ENCODE measurements around the gene CACNG4. TPM values are rescaled to one million over a fixed set of nuclear protein-coding genes. Genes with fewer than 3 reads are reported as not detected.

Gene CACNG4
- total RNA-seq, 1 donor from 2014 or later, result 0.36 TPM

- ATAC-seq, result no peak
- intact Hi-C loops (cut with DNase I), result no loop called here
- DNase-seq (ENCODE audit: low spot score), result no peak
Observed at GRCh38 chr17:66995944-66996343, 31.4 kb downstream of the CACNG4 start.

DNA sequence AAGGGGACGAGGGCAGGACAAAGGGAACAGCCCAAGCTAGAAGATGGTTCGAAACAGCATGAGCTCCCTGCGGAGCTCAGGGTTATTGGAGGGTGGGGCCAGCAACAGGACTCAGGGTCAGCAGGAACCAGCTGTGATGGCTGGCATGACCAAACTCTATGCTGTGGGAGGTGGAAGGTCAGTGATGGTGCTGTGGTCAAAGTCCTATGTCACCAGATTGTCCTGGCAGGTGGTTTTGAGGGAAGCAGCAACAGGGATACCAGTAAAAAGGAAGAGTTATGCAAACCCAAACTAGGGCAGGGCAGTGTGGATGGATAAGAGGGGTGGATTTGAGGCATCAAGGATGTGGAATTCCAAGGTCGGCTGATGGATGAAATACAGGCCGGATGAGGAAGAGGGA lies 32.4 kb downstream of the CACNG4 start:
- DNase-seq (ENCODE audit: low spot score) (no peak), ATAC-seq (no peak)
- intact Hi-C loops (cut with DNase I), result no loop called here

GRCh38 chr17:67003231-67003630 lies 38.7 kb downstream of the CACNG4 start:
- intact Hi-C loops (cut with DNase I), result no loop called here
- no peak for ATAC-seq
- DNase-seq (ENCODE audit: low spot score), result no peak

- intact Hi-C loops (cut with DNase I), result no loop called here
- DNase-seq (ENCODE audit: low spot score) (no peak), ATAC-seq (no peak)
Observed at GRCh38 chr17:67004181-67004580, 39.7 kb downstream of the CACNG4 start.

DNA sequence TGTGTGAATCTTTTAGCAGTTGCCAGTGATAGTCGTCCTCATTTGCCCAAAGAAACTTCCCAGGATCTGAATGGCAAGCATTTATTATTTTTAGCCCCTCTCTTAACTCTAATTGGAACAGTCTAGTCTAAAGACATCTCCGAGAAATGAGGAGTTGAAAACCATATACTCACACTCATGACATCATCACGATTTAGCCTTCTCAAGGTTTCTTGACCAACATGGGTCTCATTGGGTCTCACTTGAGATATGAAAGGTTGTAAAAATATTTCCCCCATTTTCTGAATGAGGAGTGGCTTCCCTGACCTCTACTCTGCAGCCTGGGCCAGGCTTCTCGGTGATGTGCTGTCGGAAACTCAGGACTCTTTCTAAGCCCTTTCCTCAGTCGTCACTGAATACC lies 42.8 kb downstream of the CACNG4 start:
- no peak for ATAC-seq
- intact Hi-C loops (cut with DNase I), result no loop called here

GRCh38 chr17:67008101-67008500 lies 43.6 kb downstream of the CACNG4 start:
- DNase-seq (ENCODE audit: low spot score), result no peak
- no peak for ATAC-seq
- intact Hi-C loops (cut with DNase I), result no loop called here

More for the DNA sequence above, 42.8 kb downstream of the CACNG4 start:
- no peak for DNase-seq (ENCODE audit: low spot score)

- ATAC-seq (no peak), DNase-seq (ENCODE audit: low spot score) (no peak)
- intact Hi-C loops (cut with DNase I), result no loop called here
Observed at GRCh38 chr17:67011527-67012175, 47.1 kb downstream of the CACNG4 start.

DNA sequence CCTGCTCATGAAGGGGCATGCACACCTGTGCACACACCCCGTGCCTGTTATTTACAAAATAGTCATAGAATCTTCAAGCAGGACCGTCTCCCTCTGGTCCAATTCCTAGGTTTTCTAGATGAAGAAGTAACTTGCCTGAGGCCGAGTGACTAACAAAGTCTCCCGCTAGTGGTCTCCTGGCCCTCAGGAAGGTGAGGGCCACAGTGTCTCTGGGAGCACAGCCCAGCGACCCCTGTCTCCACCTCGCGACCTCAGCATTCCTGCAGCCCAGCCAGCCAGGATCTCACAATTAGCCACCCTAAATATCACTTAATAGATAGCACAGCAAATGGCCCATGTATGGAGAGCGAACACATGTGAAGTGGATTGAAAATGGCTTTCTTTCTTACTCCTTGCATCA lies 49.4 kb downstream of the CACNG4 start:
- DNase-seq (ENCODE audit: low spot score), result no peak
- ATAC-seq, result no peak
- intact Hi-C loops (cut with DNase I), result no loop called here

DNA sequence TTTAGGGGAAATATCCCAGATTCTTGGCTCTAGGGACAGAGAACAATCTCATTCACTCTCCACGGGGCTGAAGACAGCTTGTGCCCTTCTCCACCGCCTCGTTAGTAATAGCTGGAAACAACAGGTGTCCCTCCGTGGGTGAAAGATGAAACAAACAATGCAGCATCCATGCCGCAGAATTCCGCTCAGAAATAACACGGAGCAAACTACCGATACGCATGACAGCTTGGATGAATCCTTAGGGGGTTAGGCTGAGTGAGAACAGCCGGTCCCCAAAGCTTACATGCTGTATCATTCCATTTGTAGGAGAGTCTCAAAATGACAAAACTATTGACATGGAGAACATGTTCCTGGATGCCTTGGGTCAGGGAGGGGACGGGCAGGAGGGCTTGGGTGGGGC lies 50.5 kb downstream of the CACNG4 start:
- no peak for DNase-seq (ENCODE audit: low spot score)
- intact Hi-C loops (cut with DNase I), result no loop called here
- no peak for ATAC-seq

- ATAC-seq (no peak), DNase-seq (ENCODE audit: low spot score) (no peak)
- intact Hi-C loops (cut with DNase I), result no loop called here
Observed at GRCh38 chr17:67016039-67016762, 51.7 kb downstream of the CACNG4 start.

GRCh38 chr17:67017910-67018309 lies 53.4 kb downstream of the CACNG4 start:
- ATAC-seq (no peak), DNase-seq (ENCODE audit: low spot score) (no peak)
- intact Hi-C loops (cut with DNase I), result no loop called here

DNA sequence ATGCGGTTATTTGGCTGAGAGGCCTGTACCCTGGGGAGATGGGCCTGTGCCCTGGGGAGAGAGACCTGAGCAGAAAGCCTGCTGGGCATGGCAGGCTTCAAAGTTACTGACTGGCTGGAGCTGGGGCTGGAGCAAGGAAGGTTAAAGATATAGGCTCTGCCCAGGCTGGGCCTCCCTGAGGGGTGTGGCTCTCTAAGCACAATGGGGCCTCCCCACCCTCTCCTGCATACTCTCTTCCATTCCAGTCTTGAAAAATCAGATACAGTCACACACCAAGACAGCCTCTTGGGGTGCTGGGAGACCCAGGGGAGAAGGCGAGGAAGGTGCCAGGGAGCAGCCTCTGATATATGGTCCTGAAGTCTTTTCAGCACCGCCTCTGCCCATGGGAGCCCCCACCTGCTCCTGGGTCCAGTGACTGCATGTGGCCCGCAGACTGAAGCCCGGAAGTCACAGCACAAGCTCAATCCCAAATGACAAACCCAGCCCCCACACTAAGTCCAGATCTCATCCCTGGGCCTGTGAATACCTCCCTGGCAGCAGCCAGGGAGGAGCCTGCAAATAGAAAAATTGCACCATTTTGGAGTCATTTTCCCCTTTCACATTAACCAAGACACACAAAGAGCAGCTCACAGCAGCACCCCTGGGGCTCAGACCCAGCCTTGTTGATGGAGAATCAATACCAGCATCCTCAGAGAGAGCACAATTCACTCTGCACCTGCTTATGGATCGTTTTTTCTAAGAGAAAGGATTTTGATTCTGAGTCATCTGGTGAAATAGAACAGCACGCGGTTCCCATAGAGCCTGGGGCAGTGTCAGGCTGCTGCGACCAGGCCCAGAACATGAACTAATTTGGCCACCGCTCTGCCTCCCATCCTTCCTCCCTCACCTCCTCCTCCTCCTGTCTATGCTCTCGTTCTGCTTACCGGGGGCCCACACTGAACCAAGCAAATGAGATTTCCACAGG lies 54.2 kb downstream of the CACNG4 start:
- intact Hi-C loops (cut with DNase I), result no loop called here
- ATAC-seq, result no peak
- no peak for DNase-seq (ENCODE audit: low spot score)

DNA sequence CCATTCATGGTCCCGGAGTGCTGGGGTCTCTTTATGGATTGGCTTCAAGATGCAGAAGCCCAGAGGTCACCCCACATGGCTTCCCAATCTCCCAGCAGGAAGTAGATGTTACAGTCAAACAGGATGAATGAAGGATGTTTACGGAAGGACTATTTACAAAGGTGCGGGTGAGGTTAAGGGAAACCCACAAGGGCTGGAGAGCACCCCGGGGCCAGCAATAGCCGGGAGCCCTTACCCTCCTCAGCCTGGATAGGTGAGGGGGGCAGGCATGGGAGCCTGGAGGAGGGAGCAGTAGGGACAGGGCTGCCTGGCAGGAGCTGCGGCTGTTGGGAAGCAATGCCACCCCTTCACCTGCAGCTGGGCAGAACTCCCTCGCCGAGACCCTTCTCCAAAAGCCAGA lies 55.3 kb downstream of the CACNG4 start:
- DNase-seq (ENCODE audit: low spot score) (no peak), ATAC-seq (peak; percentile 25)
- intact Hi-C loops (cut with DNase I), result no loop called here

GRCh38 chr17:67020293-67020766 lies 55.8 kb downstream of the CACNG4 start:
- DNase-seq (ENCODE audit: low spot score), result no peak
- intact Hi-C loops (cut with DNase I), result no loop called here
- ATAC-seq, result peak; percentile 52

- intact Hi-C loops (cut with DNase I), result no loop called here
Observed at GRCh38 chr17:67021196-67021595, 56.7 kb downstream of the CACNG4 start.

GRCh38 chr17:67021743-67022450 lies 57.4 kb downstream of the CACNG4 start:
- ATAC-seq (no peak), DNase-seq (ENCODE audit: low spot score) (no peak)
- intact Hi-C loops (cut with DNase I), result no loop called here

More at GRCh38 chr17:67021196-67021595, 56.7 kb downstream of the CACNG4 start:
- no peak for DNase-seq (ENCODE audit: low spot score)
- ATAC-seq, result no peak

GRCh38 chr17:67022451-67022810 lies 57.9 kb downstream of the CACNG4 start:
- ATAC-seq, result no peak
- no peak for DNase-seq (ENCODE audit: low spot score)
- intact Hi-C loops (cut with DNase I), result no loop called here

- ATAC-seq (no peak), DNase-seq (ENCODE audit: low spot score) (no peak)
- intact Hi-C loops (cut with DNase I), result no loop called here
Observed at GRCh38 chr17:67024736-67025135, 60.2 kb downstream of the CACNG4 start.

DNA sequence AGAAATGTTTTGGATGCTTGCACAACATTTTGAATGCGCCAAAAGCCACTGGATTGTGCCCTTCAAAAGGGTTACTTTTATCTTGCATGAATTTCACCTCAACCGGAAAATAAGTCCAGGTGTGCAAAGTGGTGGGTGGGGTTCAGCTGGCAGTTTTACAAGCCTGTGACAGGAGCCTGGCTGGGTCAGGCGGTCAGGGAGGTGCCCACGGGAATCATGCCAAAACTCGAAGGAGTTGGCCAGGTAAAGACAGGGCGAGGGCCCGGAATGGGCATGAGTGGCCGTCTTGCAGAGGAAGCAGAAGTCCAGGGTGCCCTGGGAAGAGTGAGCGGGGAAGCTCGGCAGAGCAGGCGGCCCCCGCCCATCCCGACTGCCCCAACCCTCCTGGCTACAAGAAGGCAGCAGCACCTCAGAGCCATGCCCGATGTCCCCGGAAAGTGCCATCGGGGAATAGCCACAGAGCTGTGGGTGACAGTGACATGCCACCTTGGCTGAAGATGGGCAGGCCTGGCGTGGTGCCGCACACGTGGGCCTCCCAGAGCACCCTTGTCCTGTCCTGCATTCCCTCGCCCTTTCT lies 60.8 kb downstream of the CACNG4 start:
- DNase-seq (ENCODE audit: low spot score) (no peak), ATAC-seq (no peak)
- intact Hi-C loops (cut with DNase I), result no loop called here
